ENCODE results near the gene GALNT10.

GALNT10 gene

DNA sequence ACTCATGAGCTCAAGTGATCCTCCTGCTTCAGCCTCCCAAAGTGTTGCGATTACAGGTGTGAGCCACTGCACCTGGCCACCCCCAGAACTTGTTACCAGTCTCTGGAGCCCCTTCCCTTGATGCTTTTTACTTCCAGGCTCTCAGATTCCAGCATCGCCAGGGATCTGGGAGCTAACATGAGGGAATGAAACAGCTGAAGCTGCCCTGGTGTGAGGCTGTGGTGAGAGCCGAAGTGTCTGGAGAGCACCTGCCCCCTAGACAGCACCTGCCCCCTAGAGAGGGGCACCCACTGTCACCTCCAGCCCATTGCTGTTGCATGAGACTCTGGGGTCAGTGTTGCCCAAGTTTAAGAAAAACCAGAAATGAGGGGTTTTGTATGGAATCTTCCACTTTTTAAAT is 131.0 kb downstream of the GALNT10 start:
- DNase-seq (ENCODE audit: low read depth in 1 of 2, low spot score in 1 of 2): no peak
- no peak overlapping the region for H3K27ac ChIP-seq (replicated peaks)
- TF ChIP-seq, protein P1, sequence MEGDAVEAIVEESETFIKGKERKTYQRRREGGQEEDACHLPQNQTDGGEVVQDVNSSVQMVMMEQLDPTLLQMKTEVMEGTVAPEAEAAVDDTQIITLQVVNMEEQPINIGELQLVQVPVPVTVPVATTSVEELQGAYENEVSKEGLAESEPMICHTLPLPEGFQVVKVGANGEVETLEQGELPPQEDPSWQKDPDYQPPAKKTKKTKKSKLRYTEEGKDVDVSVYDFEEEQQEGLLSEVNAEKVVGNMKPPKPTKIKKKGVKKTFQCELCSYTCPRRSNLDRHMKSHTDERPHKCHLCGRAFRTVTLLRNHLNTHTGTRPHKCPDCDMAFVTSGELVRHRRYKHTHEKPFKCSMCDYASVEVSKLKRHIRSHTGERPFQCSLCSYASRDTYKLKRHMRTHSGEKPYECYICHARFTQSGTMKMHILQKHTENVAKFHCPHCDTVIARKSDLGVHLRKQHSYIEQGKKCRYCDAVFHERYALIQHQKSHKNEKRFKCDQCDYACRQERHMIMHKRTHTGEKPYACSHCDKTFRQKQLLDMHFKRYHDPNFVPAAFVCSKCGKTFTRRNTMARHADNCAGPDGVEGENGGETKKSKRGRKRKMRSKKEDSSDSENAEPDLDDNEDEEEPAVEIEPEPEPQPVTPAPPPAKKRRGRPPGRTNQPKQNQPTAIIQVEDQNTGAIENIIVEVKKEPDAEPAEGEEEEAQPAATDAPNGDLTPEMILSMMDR (IDR thresholded peaks at IDR 0.05; ENCODE audit: insufficient read depth, low read length): no peak
- TF ChIP-seq POLR2AphosphoS5 (IDR thresholded peaks at IDR 0.05; ENCODE audit: low read depth) (no peak), SPI1 (IDR thresholded peaks at IDR 0.05; ENCODE audit: borderline replicate concordance, low read depth) (no peak), GABPA (IDR thresholded peaks at IDR 0.05; ENCODE audit: low read depth) (no peak), REST (IDR thresholded peaks at IDR 0.05; ENCODE audit: insufficient replicate concordance, low read depth) (no peak)
- no peaks in the 10 kb centered on the region for H3K27me3 ChIP-seq (ENCODE audit: insufficient read depth, poor library complexity, severe bottlenecking)
- H3K4me3 ChIP-seq (replicated peaks; ENCODE audit: insufficient read depth, low read length): no peak overlapping the region

DNA sequence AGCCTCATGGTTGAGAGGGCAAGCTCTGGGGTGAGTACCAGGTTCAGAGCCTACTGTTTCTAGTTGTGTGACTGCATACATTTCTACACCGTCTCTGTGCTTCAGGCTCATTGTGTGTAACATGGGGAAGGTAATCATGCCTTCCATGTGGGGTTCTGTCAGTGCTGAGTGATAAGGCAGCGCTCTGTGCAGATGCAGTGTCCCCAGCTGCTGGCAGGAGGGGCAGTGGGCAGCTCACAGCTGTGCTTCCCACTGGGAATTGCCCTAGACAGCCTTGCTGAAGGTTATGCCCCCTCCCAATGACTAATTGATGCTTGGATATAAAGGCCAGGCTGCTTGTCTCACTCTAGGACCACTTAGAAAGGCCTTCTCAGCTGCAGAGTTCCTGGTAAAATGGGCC is 133.5 kb downstream of the GALNT10 start:
- DNase-seq (ENCODE audit: low read depth in 1 of 2, low spot score in 1 of 2): no peak
- TF ChIP-seq SPI1 (IDR thresholded peaks at IDR 0.05; ENCODE audit: borderline replicate concordance, low read depth): no peak
- TF ChIP-seq POLR2AphosphoS5 (IDR thresholded peaks at IDR 0.05; ENCODE audit: low read depth): no peak
- TF ChIP-seq REST (IDR thresholded peaks at IDR 0.05; ENCODE audit: insufficient replicate concordance, low read depth): no peak
- TF ChIP-seq, protein P1 (IDR thresholded peaks at IDR 0.05; ENCODE audit: insufficient read depth, low read length): no peak
- Histone ChIP-seq H3K27me3 (ENCODE audit: insufficient read depth, poor library complexity, severe bottlenecking) (no peaks in the 10 kb centered on the region), H3K4me3 (replicated peaks; ENCODE audit: insufficient read depth, low read length) (no peak overlapping the region), H3K27ac (replicated peaks) (no peak overlapping the region)

DNA sequence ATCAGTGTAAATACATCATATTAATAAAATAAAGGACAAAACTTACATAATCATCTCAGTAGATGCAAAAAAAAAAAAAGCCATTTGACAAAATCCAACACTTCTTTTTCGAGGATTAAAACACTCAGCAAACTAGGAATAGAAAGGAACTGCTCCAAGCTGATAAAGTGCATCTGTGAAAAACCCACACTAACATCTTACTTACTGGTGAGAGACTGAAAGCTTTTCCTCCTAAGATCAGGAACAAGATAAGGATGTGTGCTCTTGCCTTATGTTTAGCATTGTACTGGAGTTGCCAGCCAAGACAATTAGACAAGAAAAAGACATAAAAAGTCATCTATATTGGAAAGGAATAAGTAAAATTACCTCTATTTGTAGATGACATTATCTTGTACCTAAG is 135.0 kb downstream of the GALNT10 start:
- TF ChIP-seq GABPA (IDR thresholded peaks at IDR 0.05; ENCODE audit: low read depth) (no peak), SPI1 (IDR thresholded peaks at IDR 0.05; ENCODE audit: borderline replicate concordance, low read depth) (no peak), POLR2AphosphoS5 (IDR thresholded peaks at IDR 0.05; ENCODE audit: low read depth) (no peak), REST (IDR thresholded peaks at IDR 0.05; ENCODE audit: insufficient replicate concordance, low read depth) (no peak)
- TF ChIP-seq, protein P1 (IDR thresholded peaks at IDR 0.05; ENCODE audit: insufficient read depth, low read length): no peak
- Histone ChIP-seq H3K27me3 (ENCODE audit: insufficient read depth, poor library complexity, severe bottlenecking) (no peaks in the 10 kb centered on the region), H3K27ac (replicated peaks) (no peak overlapping the region), H3K4me3 (replicated peaks; ENCODE audit: insufficient read depth, low read length) (no peak overlapping the region)
- DNase-seq (ENCODE audit: low read depth in 1 of 2, low spot score in 1 of 2): no peak

All from HL-60 (cell line).